ENCODE measurements around the gene SLC9A7.

DNA sequence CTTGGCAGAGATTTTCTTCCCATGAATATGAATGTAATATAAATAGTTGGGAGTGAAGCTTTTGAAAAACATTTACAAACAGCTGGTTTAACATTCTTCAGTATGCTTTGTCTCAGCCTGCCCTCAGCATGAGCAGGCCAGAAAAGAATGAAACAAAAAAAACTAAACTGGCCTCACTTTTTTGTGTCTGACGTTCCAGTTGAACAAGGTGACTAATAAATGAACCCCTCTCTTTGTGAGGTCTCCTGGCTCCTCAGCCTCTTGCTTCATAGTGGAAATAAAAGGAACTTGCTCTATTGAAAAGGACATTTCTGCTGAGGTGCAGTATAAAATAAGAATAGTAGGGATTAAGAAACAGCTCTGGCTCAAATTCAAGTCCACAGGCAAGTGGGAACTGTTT, 176.0 kb downstream of the SLC9A7 start:
- TF ChIP-seq EZH2phosphoT487 (IDR thresholded peaks at IDR 0.05; ENCODE audit: low read length) = no peak
- TF ChIP-seq, protein P1, sequence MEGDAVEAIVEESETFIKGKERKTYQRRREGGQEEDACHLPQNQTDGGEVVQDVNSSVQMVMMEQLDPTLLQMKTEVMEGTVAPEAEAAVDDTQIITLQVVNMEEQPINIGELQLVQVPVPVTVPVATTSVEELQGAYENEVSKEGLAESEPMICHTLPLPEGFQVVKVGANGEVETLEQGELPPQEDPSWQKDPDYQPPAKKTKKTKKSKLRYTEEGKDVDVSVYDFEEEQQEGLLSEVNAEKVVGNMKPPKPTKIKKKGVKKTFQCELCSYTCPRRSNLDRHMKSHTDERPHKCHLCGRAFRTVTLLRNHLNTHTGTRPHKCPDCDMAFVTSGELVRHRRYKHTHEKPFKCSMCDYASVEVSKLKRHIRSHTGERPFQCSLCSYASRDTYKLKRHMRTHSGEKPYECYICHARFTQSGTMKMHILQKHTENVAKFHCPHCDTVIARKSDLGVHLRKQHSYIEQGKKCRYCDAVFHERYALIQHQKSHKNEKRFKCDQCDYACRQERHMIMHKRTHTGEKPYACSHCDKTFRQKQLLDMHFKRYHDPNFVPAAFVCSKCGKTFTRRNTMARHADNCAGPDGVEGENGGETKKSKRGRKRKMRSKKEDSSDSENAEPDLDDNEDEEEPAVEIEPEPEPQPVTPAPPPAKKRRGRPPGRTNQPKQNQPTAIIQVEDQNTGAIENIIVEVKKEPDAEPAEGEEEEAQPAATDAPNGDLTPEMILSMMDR (IDR thresholded peaks at IDR 0.05; ENCODE audit: low read length) = no peak

Data from MM.1S (cell line).